Natural killer cell treated with Interleukin-12 subunit alpha and Interleukin-12 subunit beta and Interleukin-15 and Interleukin-18, amount 100 ng/mL, for 72 hours (primary cell): ENCODE results near the gene AQP1. TPM values are rescaled to one million over a fixed set of nuclear protein-coding genes. Genes with fewer than 3 reads are reported as not detected.

Experiments
- ATAC-seq, 2 donors: fragments of 150-1000 bp; cut with Tn5 transposase in 1 of 2; sonication (Bioruptor Pico), chemical (Tn5 transposase) in 1 of 2; 2 replicates each; pipeline ENCODE4 v1.10.0; 2021
- DNase-seq: peaks from one replicate; pipeline ENCODE4 v3.0.0; 2022; ENCODE audit warnings: low spot score
- H3K27ac Mint-ChIP-seq, 2 donors: 1 replicate in 1 of 2; 2 replicates in 1 of 2; pipeline ENCODE4 v1.8.0; 2022; ENCODE audit warnings: mixed read lengths in 2 of 2, mild to moderate bottlenecking in 1 of 2, moderate library complexity in 1 of 2
- H3K27me3 Mint-ChIP-seq, 2 donors: 1 replicate in 1 of 2; 2 replicates in 1 of 2; pipeline ENCODE4 v1.8.0; 2022; ENCODE audit warnings: mixed read lengths in 2 of 2
- H3K36me3 Mint-ChIP-seq: one replicate; pipeline ENCODE4 v1.8.0; 2022; ENCODE audit warnings: mixed read lengths
- H3K4me1 Mint-ChIP-seq, 2 donors: 1 replicate in 1 of 2; 2 replicates in 1 of 2; pipeline ENCODE4 v1.8.0; 2022; ENCODE audit warnings: low read depth in 2 of 2, mixed read lengths in 2 of 2, mild to moderate bottlenecking in 1 of 2
- H3K4me3 Mint-ChIP-seq: one replicate; pipeline ENCODE4 v1.8.0; 2022; ENCODE audit warnings: mixed read lengths
- H3K9me3 Mint-ChIP-seq: 2 replicates; pipeline ENCODE4 v1.8.0; 2022; ENCODE audit warnings: mixed read lengths
- total RNA-seq, 2 donors: library from RNA; stranded (reverse); gene quantifications; one replicate each; pipeline ENCODE4 v1.2.3, GENCODE V29; 2022

The AQP1 gene
- under 1 TPM in 1 of 2 donors, not detected in 1; 0.14 TPM for total RNA-seq

- Mint-ChIP-seq H3K27me3 (no peaks in the 10 kb centered on the region), H3K4me3 (no peak within 1 kb of the TSS), H3K36me3 (no peaks in the 10 kb centered on the region), H3K27ac (no peak within 1 kb of the TSS), H3K9me3 (no peaks in the 10 kb centered on the region), H3K4me1 (no peaks in the 10 kb centered on the region)
- no peak for ATAC-seq
- DNase-seq: no peak
These were observed at the start of gene AQP1 for GRCh38 chr7:30911561-30911969. Gene AQP1 (plus strand): TSS chr7:30911853. CDS start chr7:30911910, 57 bp downstream.

- DNase-seq: no peak
- Mint-ChIP-seq H3K27me3 (no peaks in the 10 kb centered on the region), H3K9me3 (no peaks in the 10 kb centered on the region), H3K27ac (no peak overlapping the region), H3K36me3 (no peaks in the 10 kb centered on the region), H3K4me3 (no peak overlapping the region), H3K4me1 (no peaks in the 10 kb centered on the region)
- no peak for ATAC-seq
These were observed 48.5 kb upstream of the AQP1 start for GRCh38 chr7:30862995-30863705.

GRCh38 chr7:30863706-30864035, 48.0 kb upstream of the AQP1 start:
- ATAC-seq: no peak
- H3K27ac Mint-ChIP-seq: no peak overlapping the region
- DNase-seq: no peak
- H3K4me1 Mint-ChIP-seq: no peaks in the 10 kb centered on the region
- no peaks in the 10 kb centered on the region for H3K9me3 Mint-ChIP-seq
- H3K36me3 Mint-ChIP-seq: no peaks in the 10 kb centered on the region
- H3K27me3 Mint-ChIP-seq: no peaks in the 10 kb centered on the region
- H3K4me3 Mint-ChIP-seq: no peak overlapping the region

GRCh38 chr7:30864101-30864500, 47.6 kb upstream of the AQP1 start:
- H3K4me3 Mint-ChIP-seq: no peak overlapping the region

GRCh38 chr7:30865076-30865475, 46.6 kb upstream of the AQP1 start:
- Mint-ChIP-seq H3K36me3 (no peaks in the 10 kb centered on the region), H3K9me3 (no peaks in the 10 kb centered on the region), H3K4me1 (no peaks in the 10 kb centered on the region), H3K27ac (no peak overlapping the region), H3K4me3 (no peak overlapping the region), H3K27me3 (no peaks in the 10 kb centered on the region)
- ATAC-seq: no peak
- DNase-seq: no peak

More at GRCh38 chr7:30864101-30864500, 47.6 kb upstream of the AQP1 start:
- Mint-ChIP-seq H3K27ac (no peak overlapping the region), H3K27me3 (no peaks in the 10 kb centered on the region), H3K9me3 (no peaks in the 10 kb centered on the region), H3K36me3 (no peaks in the 10 kb centered on the region), H3K4me1 (no peaks in the 10 kb centered on the region)
- ATAC-seq (no peak), DNase-seq (no peak)

- Mint-ChIP-seq H3K4me3 (no peak overlapping the region), H3K4me1 (no peaks in the 10 kb centered on the region), H3K9me3 (no peaks in the 10 kb centered on the region), H3K36me3 (no peaks in the 10 kb centered on the region), H3K27ac (no peak overlapping the region), H3K27me3 (no peaks in the 10 kb centered on the region)
- DNase-seq: no peak
- ATAC-seq: no peak
These were observed 45.8 kb upstream of the AQP1 start for GRCh38 chr7:30865821-30866220.

GRCh38 chr7:30866939-30867338, 44.7 kb upstream of the AQP1 start:
- H3K36me3 Mint-ChIP-seq: no peaks in the 10 kb centered on the region
- ATAC-seq (no peak), DNase-seq (no peak)
- no peaks in the 10 kb centered on the region for H3K4me1 Mint-ChIP-seq
- no peaks in the 10 kb centered on the region for H3K27me3 Mint-ChIP-seq
- H3K4me3 Mint-ChIP-seq: no peak overlapping the region
- H3K9me3 Mint-ChIP-seq: no peaks in the 10 kb centered on the region
- no peak overlapping the region for H3K27ac Mint-ChIP-seq

GRCh38 chr7:30867483-30867882, 44.2 kb upstream of the AQP1 start:
- DNase-seq: no peak
- no peaks in the 10 kb centered on the region for H3K36me3 Mint-ChIP-seq
- no peaks in the 10 kb centered on the region for H3K4me1 Mint-ChIP-seq
- no peak for ATAC-seq
- H3K27me3 Mint-ChIP-seq: no peaks in the 10 kb centered on the region
- H3K27ac Mint-ChIP-seq: no peak overlapping the region
- no peaks in the 10 kb centered on the region for H3K9me3 Mint-ChIP-seq
- H3K4me3 Mint-ChIP-seq: no peak overlapping the region

GRCh38 chr7:30869794-30870611, 41.6 kb upstream of the AQP1 start:
- ATAC-seq: no peak
- H3K36me3 Mint-ChIP-seq: no peaks in the 10 kb centered on the region

GRCh38 chr7:30870821-30871518, 40.7 kb upstream of the AQP1 start:
- Mint-ChIP-seq H3K27ac (no peak overlapping the region), H3K4me1 (no peaks in the 10 kb centered on the region), H3K9me3 (no peaks in the 10 kb centered on the region), H3K36me3 (no peaks in the 10 kb centered on the region), H3K27me3 (no peaks in the 10 kb centered on the region), H3K4me3 (no peak overlapping the region)
- ATAC-seq (no peak), DNase-seq (no peak)

More at GRCh38 chr7:30869794-30870611, 41.6 kb upstream of the AQP1 start:
- no peak for DNase-seq
- H3K27me3 Mint-ChIP-seq: no peaks in the 10 kb centered on the region
- H3K4me3 Mint-ChIP-seq: no peak overlapping the region
- H3K4me1 Mint-ChIP-seq: no peaks in the 10 kb centered on the region
- H3K27ac Mint-ChIP-seq: no peak overlapping the region
- H3K9me3 Mint-ChIP-seq: no peaks in the 10 kb centered on the region

GRCh38 chr7:30871655-30872054, 40.0 kb upstream of the AQP1 start:
- no peaks in the 10 kb centered on the region for H3K4me1 Mint-ChIP-seq
- DNase-seq: no peak
- no peak for ATAC-seq
- H3K27ac Mint-ChIP-seq: no peak overlapping the region
- no peaks in the 10 kb centered on the region for H3K36me3 Mint-ChIP-seq
- H3K27me3 Mint-ChIP-seq: no peaks in the 10 kb centered on the region
- no peaks in the 10 kb centered on the region for H3K9me3 Mint-ChIP-seq
- H3K4me3 Mint-ChIP-seq: no peak overlapping the region

- Mint-ChIP-seq H3K4me1 (no peaks in the 10 kb centered on the region), H3K36me3 (no peaks in the 10 kb centered on the region), H3K27me3 (no peaks in the 10 kb centered on the region), H3K4me3 (no peak overlapping the region), H3K9me3 (no peaks in the 10 kb centered on the region), H3K27ac (no peak overlapping the region)
- ATAC-seq (no peak), DNase-seq (no peak)
These were observed 38.4 kb upstream of the AQP1 start for GRCh38 chr7:30873207-30873606.

- ATAC-seq: no peak
- H3K36me3 Mint-ChIP-seq: no peaks in the 10 kb centered on the region
- no peak for DNase-seq
- H3K4me3 Mint-ChIP-seq: no peak overlapping the region
- no peaks in the 10 kb centered on the region for H3K27me3 Mint-ChIP-seq
- H3K9me3 Mint-ChIP-seq: no peaks in the 10 kb centered on the region
- H3K4me1 Mint-ChIP-seq: no peaks in the 10 kb centered on the region
- H3K27ac Mint-ChIP-seq: no peak overlapping the region
These were observed 38.0 kb upstream of the AQP1 start for GRCh38 chr7:30873656-30874055.

- H3K9me3 Mint-ChIP-seq: no peaks in the 10 kb centered on the region
- no peak for DNase-seq
- no peak for ATAC-seq
- no peak overlapping the region for H3K4me3 Mint-ChIP-seq
- no peaks in the 10 kb centered on the region for H3K4me1 Mint-ChIP-seq
- H3K27me3 Mint-ChIP-seq: no peaks in the 10 kb centered on the region
- H3K27ac Mint-ChIP-seq: no peak overlapping the region
- no peaks in the 10 kb centered on the region for H3K36me3 Mint-ChIP-seq
These were observed 36.9 kb upstream of the AQP1 start for GRCh38 chr7:30874656-30875302.
